ENCODE results near the gene TMX4.

TMX4 gene

DNA sequence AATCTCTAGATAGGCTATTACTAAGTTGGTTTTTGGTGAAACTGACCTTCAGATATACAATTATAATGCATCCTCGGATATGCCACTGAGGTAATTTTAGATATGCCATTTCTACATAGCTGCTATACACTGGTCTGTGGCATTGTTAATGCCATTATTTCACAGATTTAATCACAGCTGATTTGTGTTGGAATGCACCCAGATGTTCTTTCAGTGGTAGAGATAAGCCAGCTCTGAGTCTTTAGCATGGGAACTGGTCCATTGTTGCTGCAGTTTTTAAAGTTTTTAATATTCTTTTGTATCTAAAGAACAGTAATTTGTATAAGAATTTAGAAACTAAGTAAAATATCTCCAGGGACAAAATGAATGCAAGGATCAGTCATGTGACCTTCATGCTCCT, 6.8 kb downstream of the TMX4 start:
- DNase-seq: no peak

DNA sequence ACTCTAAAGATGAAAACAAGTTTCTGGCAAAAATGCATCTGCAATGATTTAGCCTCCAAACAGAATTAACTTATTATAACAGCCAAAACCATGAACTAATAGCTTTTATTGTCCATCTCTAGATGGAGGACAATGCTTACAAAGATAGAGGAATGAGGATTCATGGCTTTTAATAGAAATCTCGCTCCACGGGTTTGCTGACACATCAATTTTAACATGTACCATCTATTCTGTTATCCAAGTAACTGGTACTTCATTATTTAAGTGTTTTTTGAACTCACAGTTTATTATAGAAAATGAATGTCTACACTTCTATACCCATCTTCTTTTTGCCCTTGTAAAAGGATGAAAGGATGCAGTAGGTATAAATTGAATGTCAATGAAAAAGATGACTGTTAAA, 10.8 kb downstream of the TMX4 start:
- DNase-seq: no peak

DNA sequence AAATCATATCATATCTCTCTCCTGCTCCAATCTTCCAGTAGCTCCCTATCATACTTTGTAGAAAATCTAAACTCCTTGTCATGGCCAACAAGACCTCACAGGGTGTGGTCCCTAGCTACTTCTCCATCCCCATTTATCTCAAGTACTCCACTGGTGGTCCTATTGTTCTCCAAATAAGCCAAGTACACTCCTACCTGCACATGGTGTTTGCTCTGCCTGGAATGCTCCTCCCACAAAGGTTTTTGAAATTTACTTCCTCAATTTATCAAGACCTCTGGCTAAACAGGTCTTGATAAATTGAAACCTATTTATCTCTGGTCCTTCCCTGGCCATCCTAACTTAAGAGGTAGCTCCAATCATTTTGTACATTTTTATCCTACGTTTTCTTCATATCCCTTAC, 12.1 kb downstream of the TMX4 start:
- DNase-seq: no peak

DNA sequence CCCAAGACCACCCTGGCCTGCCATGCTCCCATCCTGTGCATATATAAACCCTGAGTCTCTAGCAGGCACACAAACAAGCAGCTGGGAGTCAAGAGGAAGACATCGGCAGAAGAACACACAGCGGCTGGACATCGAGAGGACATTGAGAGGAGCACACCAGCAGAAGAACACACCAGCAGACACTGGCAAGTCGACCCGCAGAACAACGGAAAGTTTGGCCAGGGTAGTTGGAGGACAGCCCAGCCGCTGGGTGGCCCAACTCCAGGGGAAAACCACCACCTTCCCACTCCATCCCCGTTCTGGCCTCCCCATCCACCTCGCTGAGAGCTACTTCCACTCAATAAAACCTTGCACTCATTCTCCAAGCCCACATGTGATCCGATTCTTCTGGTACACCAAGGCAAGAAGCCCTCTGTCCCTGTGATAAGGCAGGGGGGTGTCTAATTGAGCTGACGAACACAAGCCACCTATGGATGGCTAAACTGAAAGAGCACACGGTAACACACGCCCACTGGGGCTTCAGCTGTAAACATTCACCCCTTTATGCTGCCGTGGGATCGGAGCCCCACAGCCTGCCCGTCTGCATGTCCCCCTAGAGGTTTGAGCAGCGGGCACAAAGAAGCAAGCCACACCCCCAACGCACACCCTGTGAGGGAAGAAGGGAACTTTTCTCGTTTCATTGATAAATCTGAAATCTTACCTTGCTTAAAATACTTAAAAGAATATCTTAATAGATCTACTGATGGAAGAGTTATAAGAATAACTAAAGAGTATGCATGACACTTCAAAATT, 13.8 kb downstream of the TMX4 start:
- DNase-seq: no peak

DNA sequence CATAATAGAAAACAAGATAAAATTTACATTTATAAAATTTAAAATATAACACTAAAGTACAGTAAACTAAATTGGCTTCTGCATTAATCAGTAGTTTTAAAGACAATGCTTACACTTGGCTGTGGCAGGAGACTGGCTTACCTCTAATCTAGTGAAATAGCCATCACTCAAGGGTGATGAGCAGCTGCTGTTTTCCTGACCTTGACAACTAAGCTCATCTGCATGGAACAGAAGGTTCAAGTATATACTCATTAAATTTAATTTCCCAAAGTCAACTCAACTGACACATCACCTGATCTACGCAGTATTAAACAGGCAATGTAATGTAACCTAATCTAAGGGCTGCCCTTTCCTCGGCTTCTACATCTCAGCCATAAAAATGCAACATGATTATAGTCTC, 14.5 kb downstream of the TMX4 start:
- no peak for DNase-seq

DNA sequence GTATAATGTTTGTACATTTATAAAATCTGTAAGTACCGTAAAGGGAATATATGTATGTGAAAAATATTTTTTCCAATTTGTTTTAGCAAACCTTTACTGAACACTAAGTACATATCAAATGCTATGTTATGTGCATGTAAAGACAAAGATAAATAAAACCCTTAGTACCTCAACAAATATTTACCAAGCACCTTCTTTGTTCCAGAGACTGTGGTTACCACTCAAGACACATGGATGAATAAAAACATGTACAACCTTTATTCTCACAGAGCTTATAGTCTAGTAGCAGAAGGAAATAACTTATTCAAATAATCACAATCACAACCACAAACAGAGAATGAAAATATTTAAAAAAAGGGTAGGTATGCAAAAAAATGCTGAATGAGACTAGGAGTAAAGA, 17.5 kb downstream of the TMX4 start:
- no peak for DNase-seq

DNA sequence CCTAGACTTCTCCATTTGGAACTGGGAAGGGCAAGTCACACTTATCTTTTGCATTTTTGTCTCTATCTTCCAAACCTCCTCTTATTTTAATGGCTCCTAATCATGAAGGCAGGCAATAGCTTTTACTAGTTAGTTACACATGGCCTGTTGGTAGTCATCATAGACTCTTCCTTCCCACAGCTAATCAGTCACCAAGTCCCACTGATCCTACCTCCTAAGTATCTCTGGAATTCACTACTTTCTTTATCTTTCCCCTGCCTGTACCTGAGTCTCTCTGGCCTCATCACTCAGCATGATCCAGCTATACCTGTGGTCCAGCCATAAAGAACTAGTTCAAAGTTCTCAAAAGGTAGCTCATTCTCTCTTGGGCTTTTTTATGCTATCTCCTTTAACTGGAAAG, 18.8 kb downstream of the TMX4 start:
- no peak for DNase-seq

DNA sequence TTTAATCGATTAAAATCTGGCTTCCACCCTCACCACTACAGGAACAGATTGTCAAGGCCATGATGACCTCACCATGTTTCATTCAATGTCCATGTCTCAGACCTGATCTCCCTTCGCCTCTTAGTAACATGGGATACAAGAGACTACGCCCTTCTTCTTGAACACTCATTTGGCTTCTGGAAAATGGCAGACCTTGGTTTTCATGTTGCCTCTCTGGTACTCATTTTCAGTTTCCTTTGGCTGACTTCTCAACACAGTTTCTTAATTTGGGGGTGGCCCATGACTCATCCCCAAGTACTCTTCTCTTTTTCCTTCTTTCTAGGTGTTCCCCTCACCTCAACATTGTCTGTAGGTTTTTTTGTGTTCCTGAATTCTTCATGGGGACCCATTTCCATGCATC, 22.7 kb downstream of the TMX4 start:
- no peak for DNase-seq

DNA sequence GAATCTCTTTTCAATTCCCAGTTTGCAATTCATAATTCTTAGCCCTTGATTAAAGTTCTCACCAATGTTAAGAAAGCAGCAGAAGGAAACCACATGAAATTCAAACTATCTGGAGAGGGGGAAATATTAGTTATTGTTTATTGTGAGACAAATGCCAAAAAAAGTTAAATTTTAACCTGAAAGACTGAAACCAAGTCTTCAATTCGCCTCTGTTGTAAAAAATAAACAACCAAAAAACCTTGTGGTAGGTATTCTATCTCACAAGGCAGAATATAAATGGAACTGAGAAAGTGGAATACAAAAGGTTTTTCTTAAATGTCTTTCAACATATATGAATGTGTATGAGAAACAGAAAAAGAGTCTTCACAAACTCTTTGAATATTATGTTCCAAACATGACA, 24.8 kb downstream of the TMX4 start:
- no peak for DNase-seq

DNA sequence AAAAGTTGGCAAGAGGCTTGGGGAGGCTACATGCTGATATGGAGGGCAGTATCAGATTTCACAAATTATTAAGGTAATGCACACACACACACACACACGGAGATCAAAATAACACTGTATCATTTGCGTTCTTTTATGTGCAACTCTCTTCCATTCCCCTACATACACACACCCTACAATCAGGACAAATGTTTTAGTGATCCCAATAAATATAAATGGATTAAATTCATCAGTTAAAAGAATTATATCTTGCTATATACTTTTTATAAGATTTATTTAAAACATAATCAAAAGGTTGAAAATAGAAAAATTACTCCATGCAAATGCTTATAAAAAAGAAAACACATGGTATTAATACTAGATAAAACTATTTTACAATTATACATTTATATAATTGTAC, 25.9 kb downstream of the TMX4 start:
- DNase-seq: no peak

DNA sequence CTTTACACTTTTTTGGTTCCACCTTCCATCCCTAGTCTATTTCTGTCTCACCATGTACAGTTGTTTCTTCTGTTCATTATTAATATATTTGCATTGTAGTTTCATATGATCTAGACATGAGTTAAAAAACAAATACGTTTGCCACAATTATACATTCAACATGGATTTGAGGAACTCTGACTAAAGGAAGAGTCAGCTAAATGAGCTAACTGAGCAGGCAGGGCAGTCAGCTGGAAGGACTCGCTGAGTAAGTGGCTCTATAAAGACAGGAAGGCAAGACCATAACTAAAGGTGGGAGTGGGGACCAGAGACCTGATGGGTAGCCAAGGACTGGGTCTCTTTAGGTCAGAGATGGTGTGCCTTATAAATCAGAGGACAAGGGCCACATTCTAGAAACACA, 26.3 kb downstream of the TMX4 start:
- no peak for DNase-seq

DNA sequence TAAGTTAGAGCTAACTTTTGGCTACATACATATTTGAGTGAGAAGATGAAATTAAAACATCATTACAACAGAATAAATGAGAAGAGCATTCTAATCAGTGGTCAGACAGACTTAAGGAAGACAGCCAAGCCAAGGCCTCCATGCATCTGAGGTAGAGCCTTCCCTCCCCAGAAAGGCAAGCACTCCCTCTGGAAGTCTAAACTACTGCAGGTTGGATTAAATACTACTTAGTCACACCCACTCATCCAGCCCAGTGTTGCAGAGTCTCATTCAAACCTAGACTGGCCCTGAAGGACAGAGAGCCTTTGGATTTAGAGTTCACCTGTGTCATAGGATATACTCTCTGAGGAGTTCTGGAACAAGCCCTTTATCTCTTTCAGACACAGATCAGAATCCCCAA, 29.2 kb downstream of the TMX4 start:
- DNase-seq: no peak

DNA sequence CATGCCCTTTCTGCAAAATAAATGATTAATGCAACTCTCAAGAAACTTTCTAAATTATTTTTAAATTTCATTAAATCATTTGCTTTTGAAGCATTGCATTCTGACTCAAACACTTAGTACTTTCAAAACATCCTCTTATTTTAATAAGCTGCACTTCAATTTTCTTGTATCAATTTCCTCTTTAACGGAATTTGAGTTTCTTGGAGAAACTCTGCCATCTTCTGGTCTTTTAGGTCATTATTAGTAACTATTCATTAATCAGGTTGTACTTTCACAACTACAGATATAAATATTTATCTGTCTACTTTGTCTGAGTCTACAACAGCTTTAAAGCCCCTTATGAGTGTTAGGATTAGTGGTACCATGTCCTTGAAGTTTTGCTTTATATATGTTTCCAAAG, 30.2 kb downstream of the TMX4 start:
- no peak for DNase-seq

DNA sequence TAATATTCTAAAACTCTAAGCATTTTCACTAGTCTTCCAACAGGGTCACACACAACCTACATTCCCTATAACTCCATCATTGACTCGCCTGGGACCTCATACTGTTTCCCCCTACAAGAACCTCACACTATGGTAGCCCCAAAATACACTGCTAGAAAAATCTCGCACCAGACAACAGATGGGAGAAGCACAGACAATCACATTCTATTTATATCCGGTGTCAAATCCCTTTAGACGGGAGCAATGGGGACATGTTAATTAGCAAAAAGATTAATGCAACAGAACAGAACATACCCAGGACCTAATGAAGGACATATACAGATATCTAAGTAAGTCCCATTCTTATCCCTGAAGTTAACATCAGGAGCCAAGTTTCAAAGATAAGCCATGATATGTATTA, 33.6 kb downstream of the TMX4 start:
- no peak for DNase-seq

DNA sequence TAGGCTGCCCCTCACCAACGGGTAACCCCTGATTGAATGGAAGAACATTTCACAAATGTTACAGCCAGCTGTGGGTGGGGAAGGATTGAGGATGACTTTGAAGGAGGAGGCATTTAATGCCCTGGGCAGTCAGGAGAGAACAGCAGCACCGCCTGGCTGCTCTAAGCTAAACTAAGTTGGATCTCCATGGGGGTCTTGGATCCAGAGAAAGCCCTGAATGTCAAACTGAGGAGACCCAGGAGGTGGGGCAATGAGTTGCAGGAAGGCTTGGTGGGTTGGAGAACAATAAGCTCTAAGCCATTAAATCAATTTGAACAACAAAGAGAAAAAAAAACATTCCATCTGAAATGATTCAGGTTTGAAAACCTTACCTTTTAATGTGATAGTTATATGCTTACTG, 35.4 kb downstream of the TMX4 start:
- DNase-seq: no peak

DNA sequence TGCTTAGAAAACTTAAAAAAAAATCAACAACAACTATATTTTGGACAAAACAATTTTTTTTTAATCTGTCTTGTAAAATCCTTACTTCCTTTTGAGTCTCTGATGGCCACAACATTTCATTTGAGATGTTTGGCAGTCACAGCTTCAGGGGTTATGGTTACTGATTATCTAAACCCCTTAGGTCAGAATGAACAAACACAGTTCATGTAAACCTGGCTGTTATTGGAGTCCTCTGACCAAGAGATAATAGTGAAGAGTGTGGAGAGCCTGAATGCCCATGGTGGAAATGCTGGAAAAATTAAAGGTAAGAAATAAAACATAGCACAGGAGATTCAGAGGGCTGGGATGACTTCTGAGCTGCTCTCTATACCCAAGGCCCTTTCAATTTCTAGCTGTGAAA, 38.2 kb downstream of the TMX4 start:
- DNase-seq: no peak

DNA sequence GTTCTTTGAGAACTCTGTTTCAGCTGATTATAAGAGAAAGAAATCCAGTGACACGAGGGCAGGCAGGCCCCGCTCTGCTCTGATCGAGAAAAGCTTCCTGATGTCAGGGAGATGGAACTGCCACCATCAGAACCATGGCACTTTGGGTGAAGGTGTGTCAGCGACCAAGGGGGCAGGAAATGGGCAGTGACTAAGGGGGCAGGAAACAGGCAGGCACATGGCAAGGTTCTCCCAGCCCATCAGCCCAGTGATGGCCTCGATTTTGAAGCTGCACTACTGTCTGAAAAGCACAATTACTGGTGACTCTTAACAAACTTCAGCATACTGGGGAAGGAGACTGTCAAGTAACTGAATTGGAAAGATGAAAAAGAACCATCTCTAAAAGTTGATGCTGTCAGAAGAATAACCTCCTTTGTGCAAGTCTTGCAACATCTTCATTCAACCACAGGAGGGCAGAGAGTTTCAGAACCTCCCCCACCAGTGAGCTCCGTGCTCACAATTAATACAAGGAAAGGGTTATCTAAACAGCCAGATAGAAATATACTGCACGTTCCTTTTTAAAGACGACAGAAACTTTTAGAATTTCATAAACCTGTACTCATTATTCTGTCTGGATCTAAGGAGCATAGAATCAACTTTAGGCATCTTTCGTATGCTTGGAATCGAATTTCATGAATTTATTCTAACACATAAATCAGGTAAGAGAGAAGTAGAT, 39.1 kb downstream of the TMX4 start:
- DNase-seq: peak; percentile 14

DNA sequence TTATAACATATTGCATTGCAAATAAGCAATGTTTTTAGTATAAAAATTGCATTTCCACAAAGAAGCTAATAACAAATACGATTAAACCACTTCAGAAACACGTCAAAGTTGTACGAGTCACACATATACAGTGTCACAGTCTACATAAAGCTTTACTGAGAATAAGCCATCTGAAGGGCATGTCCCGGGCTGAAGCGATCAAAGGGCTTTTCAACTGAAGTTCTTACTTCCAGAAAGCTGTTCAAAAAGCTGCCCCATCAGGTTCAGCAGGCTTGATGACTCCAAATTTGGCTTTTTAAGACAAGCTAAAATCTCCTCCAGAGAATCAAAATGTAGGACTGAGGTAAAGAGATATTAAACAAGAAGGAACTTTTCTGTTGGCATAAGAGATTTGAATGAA, 41.9 kb downstream of the TMX4 start:
- no peak for DNase-seq

DNA sequence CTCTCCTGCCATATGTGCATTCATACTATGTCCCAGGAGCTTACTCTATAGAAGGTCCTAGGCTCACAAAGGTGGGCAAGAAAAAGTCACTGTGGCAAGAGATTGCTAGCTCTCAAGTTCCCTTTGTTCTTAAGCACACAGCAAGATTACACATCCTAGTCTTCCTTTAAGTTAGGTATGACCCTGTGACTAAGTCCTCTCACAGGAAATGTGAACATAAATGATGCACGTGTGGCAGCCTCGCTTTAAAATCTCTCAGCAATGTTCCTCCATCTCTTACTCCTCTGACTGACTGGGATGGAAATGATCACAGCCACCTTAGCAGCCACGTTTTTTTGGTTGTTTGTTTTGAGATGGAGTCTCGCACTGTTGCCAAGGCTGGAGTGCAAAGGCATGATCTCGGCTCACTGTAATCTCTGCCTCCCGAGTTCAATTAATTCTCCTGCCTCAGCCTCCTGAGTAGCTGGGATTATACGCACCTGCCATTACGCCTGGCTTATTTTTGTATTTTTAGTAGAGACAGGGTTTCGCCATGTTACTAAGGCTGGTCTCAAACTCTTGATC, 43.6 kb downstream of the TMX4 start:
- no peak for DNase-seq

DNA sequence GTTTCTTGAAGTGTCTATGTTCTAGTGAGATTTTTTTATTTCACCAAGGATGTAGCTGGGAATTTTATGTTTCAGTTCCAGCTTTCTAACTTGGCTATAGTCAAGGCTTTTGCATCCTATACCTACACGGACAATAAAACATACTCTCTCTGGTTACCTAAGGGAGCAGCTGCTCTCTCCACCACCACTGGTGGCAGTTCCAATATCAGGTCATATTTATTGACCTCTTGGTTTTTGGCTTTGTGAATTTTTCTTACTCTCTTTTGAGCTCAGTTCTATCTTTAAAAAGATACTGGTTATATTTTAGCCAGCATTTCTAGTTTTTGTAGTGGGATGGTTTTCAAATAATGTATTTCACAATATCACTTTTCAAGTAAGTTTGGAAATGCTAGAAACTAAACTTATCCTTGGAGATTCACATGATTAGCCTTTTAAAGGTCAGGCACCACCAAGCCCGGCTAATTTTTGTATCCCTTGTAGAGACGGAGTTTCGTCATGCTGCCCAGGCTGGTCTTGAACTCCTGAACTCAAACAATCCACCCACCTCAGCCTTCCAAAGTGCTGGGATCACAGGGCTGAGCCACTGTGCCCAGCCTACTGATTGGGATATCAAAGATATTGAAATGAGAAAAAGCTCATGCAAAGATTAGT, 44.7 kb downstream of the TMX4 start:
- DNase-seq: no peak

DNA sequence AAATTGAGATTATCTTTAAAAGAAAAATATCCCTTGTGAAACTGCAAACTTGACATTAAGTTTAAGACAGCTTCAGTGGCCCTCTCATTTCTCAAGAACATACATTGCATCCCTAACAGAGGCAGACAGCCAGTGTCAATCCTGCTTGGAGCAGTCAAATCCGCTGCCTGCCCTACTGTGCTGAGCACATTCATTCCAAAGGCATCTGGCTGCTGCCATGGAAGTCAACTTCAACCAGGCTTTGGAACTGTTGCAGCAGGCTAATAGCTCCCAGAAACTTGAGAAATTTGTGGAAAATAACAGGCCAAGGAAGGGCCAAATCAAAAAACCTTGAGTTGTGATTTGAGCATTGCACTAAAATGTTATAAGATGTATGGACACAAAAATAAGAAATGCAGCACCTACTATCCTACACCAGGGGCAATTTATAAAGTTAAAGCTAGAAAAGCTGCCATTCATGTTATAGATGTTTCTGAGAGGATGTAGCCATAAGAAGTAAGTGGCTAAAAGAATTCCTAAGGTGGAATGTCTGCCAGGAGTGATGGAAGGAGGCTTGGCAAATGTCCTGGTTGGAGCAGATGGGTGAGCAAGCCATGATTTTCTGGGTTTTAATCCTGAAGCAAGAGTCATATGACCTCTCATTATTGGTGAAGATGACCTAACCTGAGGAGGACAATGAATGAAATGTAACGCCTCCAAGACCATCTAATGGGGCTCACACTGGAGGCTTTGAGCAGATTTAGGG, 47.9 kb downstream of the TMX4 start:
- DNase-seq: no peak

DNA sequence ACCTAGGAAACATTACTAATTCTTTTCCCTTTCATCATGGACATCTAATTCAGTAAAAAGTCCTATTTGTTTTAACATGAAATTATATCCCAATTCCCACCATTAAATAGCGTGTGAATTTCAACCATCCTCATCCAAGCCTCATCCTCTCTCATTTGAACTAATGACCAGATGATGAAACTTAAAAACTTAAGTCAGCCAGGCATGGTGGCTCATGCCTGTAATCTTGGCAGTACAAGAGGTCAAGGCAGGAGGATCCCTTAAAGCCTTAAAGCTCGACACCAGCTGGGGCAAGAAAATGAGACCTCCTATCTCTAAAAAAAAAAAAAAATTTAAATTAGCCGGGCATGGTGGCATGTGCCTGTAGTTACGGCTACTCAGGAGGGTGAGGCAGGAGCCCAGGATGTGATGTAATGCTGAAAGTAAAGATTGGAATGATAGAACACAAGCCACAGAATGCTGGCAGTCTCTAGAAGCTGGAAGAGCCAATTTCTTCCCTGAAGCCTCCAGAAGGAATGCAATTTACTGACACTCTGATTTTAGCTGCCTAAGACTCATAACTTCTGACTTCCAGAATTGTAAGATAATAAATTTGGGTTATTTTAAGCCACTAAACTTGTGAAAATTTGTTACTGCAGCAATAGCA, 52.2 kb downstream of the TMX4 start:
- DNase-seq: no peak

DNA sequence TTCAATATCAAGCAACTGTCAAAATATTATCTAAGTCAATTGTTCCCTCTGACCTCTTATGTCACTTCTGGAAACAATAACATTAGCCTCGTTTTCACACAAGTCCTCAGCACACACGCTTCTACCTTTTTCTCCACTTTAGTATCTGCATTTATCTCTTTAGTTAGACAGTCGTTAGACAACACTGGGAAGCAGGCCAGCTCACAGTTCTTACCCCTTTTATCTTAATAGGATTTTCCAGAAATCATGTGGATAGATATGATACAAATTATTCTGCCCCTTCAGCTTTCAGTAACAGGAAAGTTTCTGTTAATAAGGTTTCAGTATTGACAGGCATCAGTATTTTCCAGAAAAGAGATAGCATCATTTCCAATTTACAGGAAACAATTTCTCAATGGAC, 53.4 kb downstream of the TMX4 start:
- DNase-seq: no peak

All from NCI-H1436 (cell line).